ENCODE results near the gene SPRY2.

SPRY2 gene

DNA sequence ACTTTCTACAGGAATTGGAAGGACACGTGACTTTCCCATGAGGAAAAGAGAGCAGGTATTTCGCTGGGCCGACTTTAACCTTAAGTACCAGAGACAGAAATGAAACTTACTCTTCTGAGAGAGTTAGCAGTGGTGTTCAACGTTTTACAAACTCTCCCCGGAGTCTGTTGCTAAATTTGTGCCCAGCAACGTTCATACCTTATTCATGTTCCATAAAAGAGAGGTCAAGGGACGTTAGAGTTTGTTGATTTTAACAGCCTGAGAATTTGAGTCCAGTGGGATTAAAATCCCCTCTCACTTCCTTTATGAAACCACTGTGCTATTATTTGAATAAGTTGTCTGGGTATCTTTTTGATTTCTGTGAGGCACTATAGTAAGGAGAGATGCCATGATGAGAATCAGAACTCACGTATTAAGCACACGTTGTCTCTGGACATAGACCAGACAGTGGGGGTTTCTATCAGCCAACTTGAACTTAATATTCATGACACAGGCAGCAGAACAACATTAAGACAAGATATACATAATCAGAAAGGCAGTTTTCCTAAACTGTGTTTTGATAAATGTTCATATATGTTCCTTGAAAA lies 33.4 kb downstream of the SPRY2 start:
- H3K9me3 Mint-ChIP-seq: peaks cover 4% of the 10 kb centered on the region
- no peak overlapping the region for H3K27ac Mint-ChIP-seq
- H3K4me1 Mint-ChIP-seq: no peaks in the 10 kb centered on the region
- no peaks in the 10 kb centered on the region for H3K36me3 Mint-ChIP-seq
- H3K4me3 Mint-ChIP-seq: no peak overlapping the region
- ATAC-seq (no peak), DNase-seq (ENCODE audit: low spot score in 2 of 2) (no peak)

DNA sequence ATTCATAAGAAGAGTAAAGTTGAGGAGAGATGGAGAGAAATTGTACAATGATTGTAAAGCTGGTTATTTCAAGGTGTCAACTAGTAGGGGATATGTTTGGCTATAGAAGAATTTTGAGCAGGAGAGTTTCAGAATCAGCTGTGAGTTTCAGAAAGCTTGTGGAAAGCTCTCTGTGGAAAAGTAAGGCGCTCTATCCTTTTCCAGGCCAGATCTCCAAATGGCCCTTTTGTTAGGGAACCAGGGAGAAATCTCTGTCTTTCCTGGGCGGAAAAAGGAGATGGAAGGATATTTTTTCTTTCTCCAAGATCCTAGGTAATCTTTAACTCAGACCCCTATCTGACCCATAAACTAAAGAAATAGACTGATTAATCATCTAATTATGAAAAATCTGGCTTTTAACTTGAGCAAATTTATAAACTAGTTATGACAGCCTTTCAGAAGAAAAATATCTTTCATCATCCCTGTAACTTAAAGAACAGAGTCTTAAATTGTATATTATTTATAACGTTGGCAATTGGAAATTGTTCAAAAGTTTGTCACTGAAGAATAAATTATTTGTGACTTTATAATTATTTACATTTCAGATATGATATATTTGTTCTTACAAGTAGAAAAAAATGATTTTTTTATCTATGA lies 34.5 kb downstream of the SPRY2 start:
- H3K4me1 Mint-ChIP-seq: no peaks in the 10 kb centered on the region
- DNase-seq (ENCODE audit: low spot score in 2 of 2) (no peak), ATAC-seq (no peak)
- peaks cover 4% of the 10 kb centered on the region for H3K9me3 Mint-ChIP-seq
- H3K36me3 Mint-ChIP-seq: no peaks in the 10 kb centered on the region
- H3K4me3 Mint-ChIP-seq: no peak overlapping the region
- no peak overlapping the region for H3K27ac Mint-ChIP-seq

DNA sequence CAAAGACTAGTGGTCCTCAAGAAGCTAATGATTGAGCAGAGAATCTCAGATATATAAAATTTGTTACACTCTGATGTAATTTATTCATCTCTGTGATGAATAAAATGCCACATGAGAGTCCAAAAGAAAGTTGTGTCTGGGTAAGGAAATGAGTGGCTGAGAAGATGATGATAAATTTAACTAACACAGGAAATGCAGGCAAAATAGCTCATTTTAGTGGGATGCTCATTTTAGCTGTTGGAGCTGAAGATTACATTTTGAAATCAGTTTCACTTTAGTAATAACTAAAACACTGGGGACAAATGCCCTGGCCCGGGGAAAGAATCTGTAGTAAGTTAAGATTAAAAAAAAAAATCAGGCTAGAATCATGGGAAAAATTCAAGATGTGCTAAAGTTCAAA lies 35.2 kb downstream of the SPRY2 start:
- H3K36me3 Mint-ChIP-seq: no peaks in the 10 kb centered on the region
- no peaks in the 10 kb centered on the region for H3K4me1 Mint-ChIP-seq
- H3K4me3 Mint-ChIP-seq: no peak overlapping the region
- ATAC-seq: no peak
- no peak overlapping the region for H3K27ac Mint-ChIP-seq
- H3K9me3 Mint-ChIP-seq: peaks cover 4% of the 10 kb centered on the region
- DNase-seq (ENCODE audit: low spot score in 2 of 2): no peak

DNA sequence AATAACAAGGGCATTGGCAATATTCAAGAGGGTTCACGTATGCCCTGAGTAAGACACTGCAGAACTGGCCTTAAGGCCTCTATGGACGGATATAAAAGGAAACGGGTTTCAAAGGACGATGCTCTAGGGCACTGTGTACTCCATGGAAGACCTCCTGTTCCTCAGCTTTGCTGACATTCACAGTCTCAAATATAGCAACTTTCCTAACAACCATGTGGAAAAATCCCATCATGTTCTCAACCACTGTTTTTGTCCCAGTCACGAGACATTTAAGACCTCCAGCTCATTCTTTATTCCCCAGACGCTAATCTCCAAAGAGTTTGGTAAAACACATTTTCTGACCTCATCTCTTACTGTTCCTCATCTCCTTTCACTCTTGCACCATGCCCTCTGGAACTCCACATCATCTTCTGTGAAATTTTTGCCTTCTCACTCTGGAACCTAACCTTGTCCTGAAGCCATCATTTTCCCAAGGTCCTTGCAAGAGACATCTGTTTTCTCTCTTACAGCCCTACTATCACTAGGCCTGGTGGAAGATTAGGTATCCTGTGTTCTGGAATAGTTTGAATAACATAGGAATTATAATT lies 37.6 kb downstream of the SPRY2 start:
- Mint-ChIP-seq H3K27ac (no peak overlapping the region), H3K36me3 (no peaks in the 10 kb centered on the region)
- no peak for DNase-seq (ENCODE audit: low spot score in 2 of 2)

DNA sequence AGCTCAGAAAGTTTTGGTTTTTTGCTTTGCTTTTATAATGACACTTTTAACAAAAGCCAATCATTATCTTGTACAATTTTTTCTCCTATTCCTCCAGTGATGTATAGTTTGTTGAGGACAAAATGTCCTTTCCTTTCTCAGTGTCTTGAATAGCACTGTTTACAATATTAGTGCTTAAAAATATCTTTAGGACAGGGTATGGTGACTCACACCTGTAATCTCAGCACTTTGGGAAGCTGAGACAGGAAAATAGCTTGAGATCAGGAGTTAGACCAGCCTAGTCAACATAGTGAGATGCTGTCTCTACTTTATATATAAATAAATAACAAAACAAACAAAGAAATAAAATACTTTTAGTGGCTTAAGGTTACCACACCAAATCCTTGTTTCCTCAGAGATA lies 41.9 kb downstream of the SPRY2 start:
- Mint-ChIP-seq H3K4me3 (no peak overlapping the region), H3K27ac (no peak overlapping the region), H3K9me3 (peaks cover 5% of the 10 kb centered on the region), H3K36me3 (no peaks in the 10 kb centered on the region), H3K4me1 (no peaks in the 10 kb centered on the region)
- DNase-seq (ENCODE audit: low spot score in 2 of 2): no peak
- ATAC-seq: no peak

More for the DNA sequence above, 37.6 kb downstream of the SPRY2 start:
- Mint-ChIP-seq H3K9me3 (peaks cover 4% of the 10 kb centered on the region), H3K4me3 (no peak overlapping the region), H3K4me1 (no peaks in the 10 kb centered on the region)
- ATAC-seq: no peak

DNA sequence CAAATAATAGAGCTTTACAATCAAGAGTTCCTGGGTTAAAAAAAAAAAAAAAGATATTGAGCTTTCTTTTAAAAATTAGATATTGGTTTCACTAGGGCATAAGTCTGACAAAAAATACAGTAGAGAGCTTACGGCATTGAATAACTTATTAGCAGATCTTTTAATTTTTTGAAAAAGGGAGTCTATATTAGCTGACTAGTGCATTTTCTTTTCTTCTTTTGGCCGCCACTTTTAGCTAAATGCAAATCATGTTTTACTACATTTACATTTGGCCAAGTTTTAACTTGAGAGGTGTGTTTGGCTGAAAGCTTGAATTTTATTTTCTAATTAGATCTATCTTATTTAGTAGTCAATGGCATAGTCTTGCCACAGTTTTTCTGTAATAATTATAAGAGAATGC lies 43.4 kb downstream of the SPRY2 start:
- H3K4me1 Mint-ChIP-seq: no peaks in the 10 kb centered on the region
- no peak overlapping the region for H3K4me3 Mint-ChIP-seq

DNA sequence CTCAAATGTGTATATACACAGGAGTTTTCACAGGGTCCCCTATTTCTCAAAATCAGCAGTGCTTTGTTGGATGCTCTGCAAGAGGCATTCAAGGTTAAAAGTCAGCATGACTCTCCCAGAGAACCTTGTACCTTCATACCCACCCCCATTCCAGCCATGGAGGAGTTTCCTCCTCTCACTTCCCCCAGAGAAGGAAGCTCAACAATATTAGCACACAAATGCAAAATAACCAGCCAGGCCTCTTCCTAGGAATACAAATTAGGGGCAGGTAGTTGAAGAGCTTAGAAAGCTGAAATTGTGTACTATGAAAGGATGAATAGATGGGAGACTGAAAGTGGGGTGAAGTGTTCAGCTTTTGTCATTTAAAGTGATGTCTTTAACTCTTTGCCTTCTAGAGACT lies 43.8 kb downstream of the SPRY2 start:
- Mint-ChIP-seq H3K9me3 (peaks cover 3% of the 10 kb centered on the region), H3K4me3 (no peak overlapping the region), H3K36me3 (no peaks in the 10 kb centered on the region), H3K4me1 (no peaks in the 10 kb centered on the region), H3K27ac (no peak overlapping the region)
- DNase-seq (ENCODE audit: low spot score in 2 of 2) (no peak), ATAC-seq (no peak)

More for the DNA sequence above, 43.4 kb downstream of the SPRY2 start:
- ATAC-seq: no peak
- DNase-seq (ENCODE audit: low spot score in 2 of 2): no peak
- Mint-ChIP-seq H3K27ac (no peak overlapping the region), H3K36me3 (no peaks in the 10 kb centered on the region), H3K9me3 (peaks cover 3% of the 10 kb centered on the region)

DNA sequence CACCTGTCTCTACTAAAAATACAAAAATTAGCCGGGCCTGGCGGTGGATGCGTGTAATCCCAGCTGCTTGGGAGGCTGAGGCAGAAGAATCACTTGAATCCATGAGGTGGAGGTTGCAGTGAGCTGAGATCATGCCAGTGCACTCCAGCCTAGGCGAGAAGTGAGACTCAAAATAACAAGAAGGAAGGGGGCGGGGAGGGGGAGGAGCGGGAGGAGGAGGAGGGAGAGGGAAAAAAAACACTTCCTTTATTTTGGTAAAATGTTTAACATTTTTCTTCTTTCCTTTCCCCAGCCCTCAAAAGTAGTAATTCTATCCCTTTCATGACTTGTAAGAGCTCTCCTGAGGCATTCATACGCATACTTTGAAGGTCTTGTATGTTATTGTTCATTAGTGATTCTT lies 44.3 kb downstream of the SPRY2 start:
- Mint-ChIP-seq H3K9me3 (peaks cover 3% of the 10 kb centered on the region), H3K4me3 (no peak overlapping the region), H3K27ac (no peak overlapping the region), H3K36me3 (no peaks in the 10 kb centered on the region), H3K4me1 (no peaks in the 10 kb centered on the region)
- no peak for ATAC-seq
- DNase-seq (ENCODE audit: low spot score in 2 of 2): no peak

DNA sequence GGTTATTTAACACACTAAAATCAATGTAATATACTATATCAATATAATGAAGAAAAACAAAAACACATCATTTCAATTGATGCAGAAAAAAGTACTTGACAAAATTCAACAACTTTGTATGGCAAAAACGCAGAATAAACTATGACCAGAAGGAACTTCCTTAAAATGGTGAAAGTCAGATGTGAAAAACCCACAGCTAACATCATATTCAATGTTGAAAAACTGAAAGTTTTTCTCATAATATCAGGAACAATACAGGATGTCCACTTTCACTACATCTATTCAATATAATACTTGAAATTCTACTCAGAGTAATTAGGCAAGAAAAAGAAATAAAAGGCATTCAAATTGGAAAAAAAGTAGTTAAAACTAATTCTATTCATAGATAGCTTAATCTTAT lies 50.3 kb downstream of the SPRY2 start:
- Mint-ChIP-seq H3K9me3 (peaks cover 6% of the 10 kb centered on the region), H3K36me3 (no peaks in the 10 kb centered on the region), H3K27ac (no peak overlapping the region), H3K4me1 (no peaks in the 10 kb centered on the region), H3K4me3 (no peak overlapping the region)
- DNase-seq (ENCODE audit: low spot score in 2 of 2) (no peak), ATAC-seq (no peak)

All from stimulated activated effector memory CD8-positive, alpha-beta T cell treated with anti-CD3 and anti-CD28 coated beads, Interleukin-12 subunit alpha, Interleukin-12 subunit beta, amount 100 ng/mL, for 72 hours (primary cell).